Renal cortex interstitium (tissue), 11 donors: ENCODE data around the gene GLRX. TPM values are rescaled to one million over a fixed set of nuclear protein-coding genes. Genes with fewer than 3 reads are reported as not detected.
A peak's percentile ranks its signal among the peaks of the same experiment; 100 is the strongest.
"Not testable (repeated sequence)": the region's sequence is repeated elsewhere in the genome, so short reads cannot be mapped to it uniquely, and the experiment has no call there.

Experiments used
- DNase-seq, 11 donors: peaks; one replicate each; pipeline ENCODE4 v3.0.0-alpha.2; 2013; ENCODE audit warnings: low read depth in 9 of 11, low spot score in 4 of 11; ENCODE audit errors: extremely low read depth in 1 of 11
- polyA plus RNA-seq, 3 donors: library from polyadenylated mRNA; unstranded; fragments of 120-200 nt; gene quantifications; one replicate each; pipeline ENCODE4 v1.2.1, GENCODE V29; 2013; ENCODE audit not compliant: insufficient read length in 3 of 3

The GLRX gene
- polyA plus RNA-seq, 3 donors = 63.7 to 67.4 (median 65.9) TPM

DNA sequence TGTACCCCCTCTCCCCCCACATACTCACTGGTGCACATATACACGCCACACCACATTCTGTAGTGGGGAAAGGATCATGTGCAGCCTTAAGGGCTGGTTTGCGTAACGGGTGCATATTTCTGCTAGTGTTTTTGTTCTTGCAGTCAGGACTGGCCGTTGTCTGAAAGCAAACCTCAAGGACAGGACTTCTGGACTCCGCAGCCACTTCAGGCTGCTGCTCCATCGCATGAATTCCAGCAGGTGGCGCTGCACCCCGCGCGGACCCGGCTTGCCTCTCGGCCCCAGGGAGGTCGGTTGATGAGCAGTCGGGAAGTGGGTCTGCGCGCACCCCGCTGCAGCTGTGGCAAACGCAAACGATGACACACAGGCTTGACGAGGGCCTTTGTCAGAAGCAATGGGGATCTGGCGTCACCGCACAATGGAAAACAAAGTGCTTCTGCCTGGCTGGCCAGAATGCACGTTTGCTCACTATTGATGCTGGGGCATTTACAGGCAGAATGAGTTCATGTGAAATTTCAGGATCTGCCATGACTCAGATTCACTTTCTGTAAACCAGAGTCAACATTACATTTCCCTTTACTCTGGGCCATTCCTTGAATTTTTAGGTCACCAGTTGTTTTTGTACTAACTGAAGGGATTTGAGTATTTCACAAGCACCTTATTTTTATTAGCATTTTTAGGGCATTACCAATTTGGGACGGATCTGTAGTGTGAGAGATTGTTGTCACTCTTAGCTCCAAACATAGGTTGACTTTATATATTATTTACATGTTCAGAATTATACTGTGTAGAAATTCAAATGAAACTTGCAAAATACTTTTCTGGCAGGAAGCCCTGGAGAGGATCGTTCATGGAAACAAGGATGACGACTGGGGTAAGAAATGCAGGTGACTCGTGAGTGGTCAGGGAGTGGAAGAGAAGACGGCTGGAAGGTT, 36.4 kb upstream of the GLRX start:
- peak; percentile 58 to 79 (median 71) for DNase-seq

DNA sequence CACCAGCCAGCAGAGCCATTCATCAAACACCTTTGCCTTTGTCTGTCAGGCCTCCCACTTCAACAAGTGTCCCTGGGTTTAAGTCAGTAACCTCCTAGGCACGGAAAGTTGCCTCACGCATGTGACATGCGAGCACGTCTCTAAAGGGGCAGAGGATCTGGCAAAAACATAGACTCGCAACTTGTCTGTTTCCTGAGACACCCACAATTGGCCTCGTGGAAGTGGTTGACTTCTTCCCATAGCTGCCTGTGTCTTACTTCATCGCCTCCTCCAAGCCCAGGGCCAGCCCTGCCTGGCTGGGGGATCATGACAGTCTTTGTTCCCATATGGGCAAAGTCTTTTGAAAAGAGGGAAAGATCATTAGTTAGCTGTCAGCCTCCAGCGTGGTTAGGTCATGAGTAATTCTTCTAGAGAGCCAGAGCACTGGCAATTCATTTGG, 35.5 kb upstream of the GLRX start:
- DNase-seq = no peak

DNA sequence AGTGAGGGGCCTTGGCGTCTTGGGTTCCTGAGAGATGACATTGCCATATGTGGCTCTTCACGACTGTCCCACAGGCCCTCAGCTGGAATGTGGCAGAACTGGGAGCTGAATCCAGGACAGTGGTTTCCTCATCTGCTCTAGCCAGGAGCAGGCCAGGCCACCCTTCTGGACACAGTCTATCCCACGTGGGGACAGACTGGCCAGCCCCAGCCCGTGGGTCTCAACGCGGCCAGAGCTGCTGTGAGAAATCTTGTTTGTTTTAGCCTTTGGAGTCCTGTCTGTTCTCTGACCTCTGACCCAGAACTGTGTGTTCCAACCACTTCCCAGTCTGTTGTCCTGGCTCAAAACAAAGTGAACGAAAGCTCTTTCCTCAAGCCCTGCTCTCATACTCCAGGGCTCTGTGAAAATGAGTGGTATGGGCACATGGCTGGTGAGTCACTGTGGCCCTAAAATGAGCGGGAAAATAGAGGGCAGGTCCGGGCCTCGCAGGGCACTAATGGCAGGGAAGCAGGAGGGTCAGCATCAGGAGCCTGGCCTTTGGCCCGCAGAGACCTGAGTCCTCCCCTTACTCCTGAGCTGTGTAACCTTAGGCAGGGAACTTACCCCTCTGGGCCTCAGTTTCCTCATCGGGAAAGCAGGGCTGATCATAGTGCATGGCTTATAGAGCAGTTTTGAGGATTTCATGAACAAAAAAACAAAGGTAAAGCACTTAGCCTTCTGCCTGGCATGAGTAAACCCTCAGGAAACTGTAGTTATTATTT, 34.8 kb upstream of the GLRX start:
- DNase-seq = no peak

DNA sequence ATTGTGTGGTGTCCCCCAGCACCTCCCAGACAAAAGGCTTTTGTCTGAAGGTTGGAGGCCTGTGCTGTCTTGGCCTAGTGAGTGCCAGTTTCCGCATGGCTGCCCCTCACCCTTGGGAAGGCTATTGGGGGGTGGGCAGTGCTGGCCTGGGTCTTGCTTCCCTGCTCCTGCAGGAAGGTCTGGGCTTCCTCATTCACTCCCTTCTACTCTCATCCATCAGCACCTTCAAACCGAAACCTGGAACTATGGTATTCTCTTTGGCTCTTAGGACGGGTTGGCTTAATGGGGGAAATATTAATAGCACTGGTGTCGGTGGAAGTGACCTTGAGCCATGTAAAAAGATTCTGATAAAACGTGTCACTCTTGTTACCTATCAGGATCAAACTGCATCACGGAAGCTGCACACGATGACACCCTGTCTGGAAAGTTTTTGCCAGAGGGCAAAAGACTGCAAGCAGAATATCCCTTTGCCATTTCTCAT, 34.0 kb upstream of the GLRX start:
- DNase-seq = no peak

DNA sequence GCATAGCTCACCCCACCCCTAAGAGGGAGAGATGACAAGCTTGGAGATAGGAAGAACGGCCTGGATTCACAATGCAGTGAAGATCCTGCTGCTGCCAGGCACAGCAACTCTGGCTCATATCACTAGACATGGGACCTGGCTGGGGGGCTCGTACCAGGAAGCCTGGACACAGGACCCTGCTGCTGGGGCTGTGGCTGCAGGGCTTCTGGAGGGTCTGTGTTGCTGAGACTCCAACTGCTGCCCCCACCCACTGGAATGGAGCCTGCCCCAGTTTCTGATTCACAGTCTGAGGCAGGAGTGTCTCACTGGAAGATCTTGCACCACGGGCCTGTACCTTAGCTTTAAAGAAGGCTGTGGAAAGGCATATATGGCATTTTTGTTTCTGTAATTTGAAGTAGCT, 31.0 kb upstream of the GLRX start:
- DNase-seq = no peak

DNA sequence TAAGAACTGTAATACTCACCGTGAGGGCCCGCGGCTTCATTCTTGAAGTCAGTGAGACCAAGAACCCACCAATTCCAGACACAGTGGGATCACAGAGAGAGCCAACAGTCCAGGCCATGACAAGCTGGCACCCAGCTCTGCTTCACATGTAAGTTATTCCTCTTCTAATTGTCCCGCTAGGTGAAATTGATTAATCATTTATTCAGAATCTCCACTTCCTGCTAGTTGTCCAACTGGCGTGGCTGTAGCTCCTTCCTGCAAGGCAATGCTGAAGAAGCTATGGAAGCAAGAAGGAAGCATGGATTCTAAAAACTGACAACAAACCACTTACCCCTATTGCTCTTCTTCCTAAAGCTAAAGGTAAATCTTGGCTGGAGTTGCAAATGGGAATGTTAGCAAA, 30.0 kb upstream of the GLRX start:
- DNase-seq = no peak

DNA sequence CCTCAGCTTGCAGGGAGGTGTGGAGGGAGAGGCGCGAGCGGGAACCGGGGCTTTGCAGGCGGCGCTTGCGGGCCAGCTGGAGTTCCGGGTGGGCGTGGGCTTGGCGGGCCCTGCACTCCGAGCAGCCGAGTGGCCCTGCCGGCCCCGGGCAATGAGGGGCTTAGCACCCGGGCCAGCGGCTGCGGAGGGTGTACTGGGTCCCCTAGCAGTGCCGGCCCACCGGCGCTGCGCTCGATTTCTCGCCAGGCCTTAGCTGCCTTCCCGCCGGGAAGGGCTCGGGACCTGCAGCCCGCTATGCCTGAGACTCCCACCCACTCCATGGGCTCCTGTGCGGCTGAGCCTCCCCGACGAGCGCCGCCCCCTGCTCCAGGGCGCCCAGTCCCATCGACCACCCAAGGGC, 28.6 kb upstream of the GLRX start:
- not testable (repeated sequence) for DNase-seq

DNA sequence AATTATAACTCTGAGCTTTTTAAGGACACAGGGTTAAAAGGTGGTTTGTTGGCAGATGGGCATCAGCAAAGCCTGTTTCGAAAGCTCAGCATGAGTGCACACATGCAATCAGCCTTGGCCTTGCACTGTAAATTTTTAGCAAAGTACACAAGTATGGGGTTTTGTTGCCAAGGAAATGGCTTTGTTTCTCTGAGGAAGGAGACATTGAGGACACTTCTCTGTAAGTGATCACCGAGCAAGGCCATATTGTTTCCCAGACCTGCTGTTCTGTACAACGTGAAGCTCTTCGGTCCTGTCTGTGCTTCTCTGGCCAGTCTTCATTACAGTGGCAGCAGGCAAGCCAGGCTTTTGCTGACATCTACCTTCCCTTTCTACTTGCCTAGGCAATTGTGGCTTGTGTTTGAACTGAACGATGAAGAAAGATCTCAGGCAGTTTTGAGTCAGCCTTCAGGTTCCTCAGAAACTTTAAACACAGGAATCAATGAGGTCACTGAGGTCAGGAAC, 27.9 kb upstream of the GLRX start:
- DNase-seq = peak in 1 of 11 donors; percentile 23

DNA sequence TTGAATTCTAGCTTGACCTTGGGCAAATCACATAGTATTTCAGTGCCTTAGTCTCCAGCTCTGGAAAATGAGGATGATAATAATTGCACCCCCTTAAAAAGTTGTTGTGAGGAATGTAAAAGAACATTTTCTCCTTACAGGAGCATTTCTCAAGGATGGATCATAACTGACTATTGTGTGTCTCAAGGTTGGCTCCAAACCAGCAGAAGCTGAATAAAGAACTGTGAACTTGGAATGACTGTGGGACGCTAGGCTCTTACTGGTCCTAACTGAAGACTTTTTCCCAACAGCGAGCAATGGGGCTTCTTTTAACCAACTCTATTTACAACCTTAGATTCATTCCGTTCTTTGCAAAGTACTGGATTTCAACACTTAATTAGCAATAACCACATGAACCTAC, 26.2 kb upstream of the GLRX start:
- DNase-seq = no peak

DNA sequence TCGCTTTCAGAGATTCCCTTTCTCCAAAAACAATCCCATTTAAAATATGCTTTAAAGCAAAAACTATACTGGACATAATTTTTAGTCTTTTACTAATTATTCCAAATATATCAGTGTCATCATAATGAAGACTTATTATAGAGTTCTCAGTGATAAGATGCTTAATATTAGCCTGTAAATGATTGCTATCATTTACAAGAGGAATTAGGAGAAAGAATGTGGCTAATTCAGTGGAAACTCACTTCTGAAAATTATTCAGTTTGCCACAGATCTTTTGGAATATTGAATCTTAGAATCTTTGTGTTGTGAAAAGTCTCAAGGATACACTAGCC, 24.7 kb upstream of the GLRX start:
- DNase-seq = no peak

DNA sequence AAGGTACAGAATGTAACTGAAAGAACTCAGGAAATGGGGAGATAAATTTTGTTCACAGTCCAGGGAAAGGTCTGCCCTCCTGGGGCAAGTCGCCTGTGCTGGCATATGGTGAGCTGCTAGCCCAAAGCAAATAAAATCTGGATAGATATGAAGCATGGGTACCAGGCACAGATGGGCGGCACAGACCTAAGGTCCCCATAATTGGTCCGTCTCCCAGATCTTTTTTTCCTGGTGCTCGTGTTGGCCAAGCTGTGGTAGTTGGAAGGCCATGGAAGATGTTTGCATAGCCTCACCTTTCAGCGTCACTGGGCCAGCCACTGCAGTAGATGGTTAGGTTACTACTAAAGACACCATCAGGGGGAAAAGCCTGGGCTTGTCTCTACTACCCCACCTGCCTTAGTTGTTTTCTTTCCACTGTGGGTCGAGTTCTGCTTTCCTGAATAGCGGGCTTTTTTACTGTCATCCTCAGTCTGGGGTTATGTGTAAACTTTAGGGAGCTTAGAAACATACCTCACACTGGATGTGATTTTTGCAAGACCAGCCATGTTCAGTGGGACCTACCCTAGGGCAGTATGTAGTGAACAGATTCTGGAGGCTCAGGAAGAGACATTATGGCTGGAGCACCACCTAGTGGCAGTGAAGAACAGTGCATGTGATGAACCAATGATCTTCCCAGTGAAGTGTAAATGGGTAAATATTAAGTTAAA, 24.2 kb upstream of the GLRX start:
- DNase-seq = peak in 4 of 11 donors; percentile 49 to 61 (median 52)

DNA sequence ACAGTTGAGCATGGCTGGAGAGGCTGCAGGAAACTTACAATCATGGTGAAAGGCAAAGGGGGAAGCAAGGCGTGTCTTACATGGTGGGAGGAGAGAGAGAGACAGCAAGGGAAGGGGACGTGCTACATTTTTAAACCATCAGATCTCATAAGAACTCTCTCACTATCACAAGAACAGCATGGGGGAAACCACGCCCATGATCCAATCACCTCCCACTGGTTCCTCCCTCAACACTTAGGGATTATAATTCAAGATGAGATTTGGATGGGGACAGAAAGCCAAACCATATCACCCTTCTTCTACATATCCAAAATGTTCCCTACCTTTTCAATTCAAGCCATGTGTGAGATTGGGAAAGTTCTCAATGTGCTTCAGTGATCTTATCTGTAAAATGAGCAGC, 22.9 kb upstream of the GLRX start:
- no peak for DNase-seq

DNA sequence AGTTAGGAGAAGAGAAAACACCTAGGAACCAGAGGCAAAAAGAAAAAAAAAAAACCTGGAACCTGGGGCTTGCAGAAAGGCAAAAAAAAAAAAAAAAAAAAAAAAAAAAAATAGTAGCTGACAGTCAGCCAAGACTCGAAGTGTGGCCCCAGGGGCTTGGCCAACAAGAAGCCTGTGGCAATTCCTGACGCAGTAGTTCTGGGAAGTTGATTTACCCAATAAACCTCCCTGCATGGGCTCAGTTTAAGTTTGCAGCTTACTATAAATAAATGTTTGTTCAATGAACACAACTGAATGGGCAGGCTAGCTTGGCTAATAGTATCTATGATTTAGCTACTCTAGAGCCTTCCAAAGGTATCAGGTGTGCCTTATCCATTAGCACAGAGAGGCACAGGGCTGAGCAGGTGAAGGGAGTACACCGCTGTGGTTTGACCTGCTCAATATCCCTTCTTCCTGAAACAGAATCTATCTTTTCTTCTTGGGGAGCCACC, 21.3 kb upstream of the GLRX start:
- no peak for DNase-seq

DNA sequence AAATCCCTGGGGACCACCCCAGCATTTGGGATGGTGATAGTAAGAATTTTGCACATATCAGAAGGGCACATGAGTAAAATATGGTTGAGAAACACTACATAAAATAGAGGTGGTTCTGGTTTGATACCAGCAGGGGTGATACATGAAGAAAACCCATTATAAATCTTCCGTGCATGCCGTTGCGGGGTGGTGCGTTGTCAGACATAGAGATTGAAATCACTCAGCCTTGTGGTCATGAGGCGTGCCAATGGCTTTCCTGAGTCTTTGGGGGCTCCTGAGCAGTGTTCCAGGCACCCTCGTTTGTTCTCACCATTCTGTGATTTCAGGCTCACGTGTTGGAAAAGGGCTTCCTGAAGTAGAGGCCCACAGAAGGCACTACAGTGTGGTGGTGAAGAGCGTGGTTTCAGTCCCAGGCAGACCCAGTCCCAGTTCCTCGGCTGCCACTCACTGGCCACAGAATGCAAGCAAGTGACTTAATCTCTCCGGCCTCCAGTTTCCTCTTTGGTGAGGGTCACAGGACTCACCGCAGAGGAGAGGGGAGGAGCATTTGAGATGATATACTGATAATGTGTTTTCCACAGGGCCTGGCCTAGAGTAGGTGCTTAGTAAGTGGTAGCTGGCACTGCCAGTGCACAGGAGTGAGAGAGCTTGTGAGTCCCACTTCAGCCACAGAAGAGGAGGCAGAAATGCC, 20.5 kb upstream of the GLRX start:
- DNase-seq = no peak

DNA sequence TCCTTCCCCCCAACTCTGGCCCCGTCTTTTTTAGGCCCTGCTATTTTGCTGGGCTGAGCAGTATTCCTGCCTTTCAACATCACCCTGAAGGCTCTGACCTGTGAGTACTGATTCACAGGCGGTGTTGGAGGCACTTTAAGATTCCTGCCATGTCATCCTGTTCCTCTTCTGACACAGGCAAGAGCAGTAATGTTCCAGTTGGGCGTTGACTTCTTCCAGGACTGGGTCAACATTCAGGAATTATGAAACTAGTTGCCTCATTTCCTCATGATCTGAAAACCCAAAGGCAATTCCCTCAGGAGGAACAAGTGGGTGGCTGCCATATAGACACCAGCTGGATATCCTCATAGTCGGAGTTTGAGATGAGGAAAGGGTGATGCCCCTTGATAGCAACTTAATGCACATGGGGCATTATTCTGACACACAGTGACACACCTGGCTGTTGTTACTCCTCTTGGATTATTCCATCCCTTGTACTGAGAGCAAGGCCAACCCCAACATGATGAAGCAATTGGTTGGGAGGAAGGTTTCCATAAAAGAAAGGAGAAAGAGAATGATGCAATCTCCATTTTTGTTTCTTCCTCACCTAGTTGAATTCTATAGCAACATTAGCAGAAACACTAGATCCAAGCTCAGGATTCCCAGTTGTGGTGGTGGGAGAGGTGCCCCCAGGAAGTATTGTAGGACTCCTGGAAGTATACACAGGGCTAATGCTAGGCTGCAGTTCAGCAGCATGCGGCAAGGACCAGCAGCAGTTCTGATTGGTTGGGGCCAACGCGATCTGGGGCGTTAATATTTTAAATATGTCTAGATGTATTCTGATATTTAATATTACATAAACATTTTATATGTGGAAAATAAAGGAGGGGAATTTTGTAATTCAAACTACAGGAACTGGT, 19.6 kb upstream of the GLRX start:
- no peak for DNase-seq

DNA sequence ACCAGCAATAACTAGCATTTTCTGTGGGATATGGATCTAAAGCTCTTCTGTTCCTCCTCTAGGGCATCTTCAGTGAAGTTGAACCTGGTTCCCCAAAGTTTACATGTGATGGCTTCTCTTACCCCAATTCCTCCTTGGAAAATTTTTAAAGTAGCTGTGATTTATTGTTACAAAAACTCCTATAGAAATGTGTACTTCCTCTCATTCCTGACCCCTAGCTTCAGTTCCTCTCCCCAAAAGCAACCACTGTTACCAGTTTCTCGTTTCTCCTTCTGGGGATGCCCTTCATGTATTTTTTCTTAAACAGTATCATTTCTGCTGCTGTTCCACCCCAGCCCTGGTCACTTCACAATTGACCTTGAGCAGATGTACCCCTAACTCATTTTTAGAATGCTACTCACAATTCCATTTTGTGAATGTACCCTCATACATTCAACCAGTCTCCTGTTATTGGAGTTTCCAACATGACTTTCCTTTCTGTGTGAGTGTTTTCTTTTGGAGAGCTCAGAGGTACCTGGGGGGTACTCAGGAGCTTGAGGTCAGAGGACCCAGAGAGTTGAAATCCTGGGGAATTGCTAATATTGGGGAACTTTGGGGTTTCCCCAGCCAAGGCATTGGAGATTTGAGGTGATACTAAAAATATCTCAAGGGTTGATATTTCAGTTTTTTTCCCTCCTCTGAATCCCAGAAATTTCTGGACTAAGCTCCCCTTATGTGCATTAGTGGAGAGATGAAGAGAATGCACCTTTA, 18.6 kb upstream of the GLRX start:
- no peak for DNase-seq

DNA sequence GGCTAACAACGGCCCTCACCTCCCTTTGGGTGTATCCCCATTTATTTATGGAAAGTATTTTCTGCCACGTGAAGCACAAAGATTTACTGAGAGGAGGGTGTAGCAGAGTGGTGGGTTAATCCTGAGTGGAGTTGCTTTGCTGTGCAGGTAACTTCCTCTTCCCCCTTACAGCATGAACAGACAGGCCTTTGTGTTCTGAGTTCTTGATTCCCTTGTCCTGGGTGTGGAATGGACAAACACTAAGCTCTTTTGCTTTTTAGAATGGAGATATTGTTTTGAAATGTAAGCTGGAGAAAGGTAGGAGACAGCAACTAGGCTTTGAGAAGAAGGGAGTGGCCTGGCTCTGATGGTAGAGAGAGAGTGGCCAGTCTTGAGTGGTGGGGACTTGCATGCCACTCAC, 17.1 kb upstream of the GLRX start:
- DNase-seq = no peak
